Posterior cingulate gyrus (tissue), 11 donors: ENCODE data around the gene TLR1.
"Not testable (repeated sequence)": the region's sequence is repeated elsewhere in the genome, so short reads cannot be mapped to it uniquely, and the experiment has no call there.

ENCODE experiments used
- DNase-seq, 10 donors: peaks; one replicate each; pipeline versions ENCODE4 v3.0.0 to v3.0.0-alpha.2; 2020 to 2021; ENCODE audit warnings: mixed read lengths in 3 of 10
- intact Hi-C: fragments of 100-400 bp; cut with DNase I; formaldehyde crosslinking; loops from one replicate; pipeline ENCODE4 v1.15.1; 2023

The TLR1 gene

GRCh38 chr4:38811297-38811696 lies 6.7 kb upstream of the TLR1 start:
- intact Hi-C loops: no loop called here
- DNase-seq: no peak

DNA sequence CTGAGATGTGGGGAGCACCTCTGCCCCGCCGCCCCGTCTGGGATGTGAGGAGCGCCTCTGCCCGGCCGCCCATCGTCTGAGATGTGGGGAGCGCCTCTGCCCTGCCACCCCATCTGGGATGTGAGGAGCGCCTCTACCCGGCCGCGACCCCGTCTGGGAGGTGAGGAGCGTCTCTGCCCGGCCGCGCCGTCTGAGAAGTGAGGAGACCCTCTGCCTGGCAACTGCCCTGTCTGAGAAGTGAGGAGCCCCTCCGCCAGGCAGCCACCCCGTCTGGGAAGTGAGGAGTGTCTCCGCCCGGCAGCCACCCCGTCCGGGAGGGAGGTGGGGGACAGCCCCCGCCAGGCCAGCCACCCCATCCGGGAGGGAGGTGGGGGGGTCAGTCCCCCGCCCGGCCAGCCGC lies 2.9 kb upstream of the TLR1 start:
- DNase-seq, intact Hi-C loops: not testable (repeated sequence)

DNA sequence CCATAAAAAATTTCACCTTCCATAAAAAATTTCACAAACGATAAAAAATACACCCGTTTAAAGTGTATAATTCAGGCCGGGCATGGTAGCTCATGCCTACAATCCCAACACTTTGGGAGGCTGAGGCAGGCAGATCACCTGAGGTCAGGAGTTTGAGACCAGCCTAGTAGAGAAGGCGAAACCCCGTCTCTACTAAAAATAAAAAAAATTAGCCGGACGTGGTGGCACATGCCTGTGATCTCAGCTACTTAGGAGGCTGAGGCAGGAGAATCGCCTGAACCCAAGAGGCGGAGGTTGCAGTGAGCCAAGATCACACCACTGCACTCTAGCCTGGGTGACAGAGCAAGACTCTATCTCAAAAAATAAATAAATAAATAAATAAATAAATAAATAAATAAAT lies 1.7 kb upstream of the TLR1 start:
- DNase-seq, intact Hi-C loops: not testable (repeated sequence)

DNA sequence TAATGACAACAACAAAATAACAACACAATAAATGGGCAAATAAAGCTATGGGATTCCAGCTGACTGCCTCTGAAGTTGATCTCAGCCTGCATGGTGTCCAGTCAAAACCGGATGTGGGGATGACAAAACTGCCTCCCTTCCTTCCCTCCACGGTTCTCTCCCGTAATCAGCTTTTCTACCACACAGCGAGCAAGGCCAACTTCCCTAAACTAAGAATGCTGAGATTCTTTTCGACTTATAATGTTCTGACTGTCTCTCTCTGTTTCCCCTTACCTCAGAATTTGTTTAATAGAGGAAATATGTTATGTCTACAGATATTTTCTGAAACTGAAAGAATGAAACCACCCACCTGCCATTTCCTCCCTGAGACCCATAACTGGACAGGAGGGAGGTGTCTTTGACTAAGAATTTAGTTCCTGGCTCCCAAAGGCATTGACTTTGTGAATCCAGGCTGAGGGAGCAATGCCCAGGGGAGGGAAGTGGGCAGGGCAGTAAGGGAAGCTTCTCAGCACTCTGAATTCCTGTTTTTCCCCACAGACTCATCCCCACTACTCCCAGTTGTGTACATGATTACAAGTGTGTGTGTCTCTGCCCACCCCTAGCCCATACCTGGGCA lies 1.0 kb upstream of the TLR1 start:
- peak in 1 of 10 donors; percentile 24 for DNase-seq
- intact Hi-C loops: no loop called here

DNA sequence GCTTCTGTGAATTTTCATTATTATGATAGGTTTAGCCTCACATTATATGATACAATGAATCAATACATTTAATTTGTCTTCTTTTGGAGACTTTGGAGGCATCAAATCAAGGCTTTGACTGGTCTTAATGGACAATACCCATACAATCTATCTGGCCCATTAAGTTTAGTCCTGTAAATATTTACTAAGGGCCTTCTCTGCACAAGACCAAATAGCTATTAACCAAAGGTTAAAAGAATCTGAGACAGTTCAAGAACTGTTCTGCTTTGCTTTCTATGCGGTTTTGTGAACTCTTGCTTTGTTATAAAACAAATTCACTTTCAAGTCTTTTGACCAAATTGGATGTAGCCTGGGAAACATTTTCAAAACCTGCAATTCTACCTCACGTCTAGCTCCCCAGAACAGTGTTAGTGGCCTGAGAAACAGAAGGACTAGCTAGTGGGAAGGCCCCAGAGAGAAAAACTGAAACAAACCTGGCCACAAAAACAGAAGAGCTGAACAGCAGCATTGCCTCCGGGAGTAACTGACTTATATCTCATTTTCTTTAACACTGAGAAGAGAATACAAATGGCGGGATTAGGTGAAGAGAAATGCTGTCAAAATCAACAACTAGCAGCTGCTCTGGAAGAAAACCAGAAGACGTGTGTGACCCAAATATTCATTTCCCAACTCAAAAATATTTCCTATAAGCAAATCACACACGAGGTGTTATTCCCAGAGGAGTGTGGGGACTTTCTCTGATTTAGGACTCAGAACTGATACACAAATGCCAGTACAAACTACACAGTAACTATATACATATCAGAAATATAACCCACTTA lies 548 bp downstream of the TLR1 start:
- DNase-seq: no peak
- intact Hi-C loops: loop anchor here (5.0 kb wide), 1 partner anchor 742 kb away; no protein-coding TSS in a partner anchor

- DNase-seq: peak in 1 of 10 donors; percentile 77
- intact Hi-C loops: loop anchor here (5.0 kb wide), 1 partner anchor 740 kb away; no protein-coding TSS in a partner anchor
These were observed 1.8 kb downstream of the TLR1 start for GRCh38 chr4:38802561-38803355.

DNA sequence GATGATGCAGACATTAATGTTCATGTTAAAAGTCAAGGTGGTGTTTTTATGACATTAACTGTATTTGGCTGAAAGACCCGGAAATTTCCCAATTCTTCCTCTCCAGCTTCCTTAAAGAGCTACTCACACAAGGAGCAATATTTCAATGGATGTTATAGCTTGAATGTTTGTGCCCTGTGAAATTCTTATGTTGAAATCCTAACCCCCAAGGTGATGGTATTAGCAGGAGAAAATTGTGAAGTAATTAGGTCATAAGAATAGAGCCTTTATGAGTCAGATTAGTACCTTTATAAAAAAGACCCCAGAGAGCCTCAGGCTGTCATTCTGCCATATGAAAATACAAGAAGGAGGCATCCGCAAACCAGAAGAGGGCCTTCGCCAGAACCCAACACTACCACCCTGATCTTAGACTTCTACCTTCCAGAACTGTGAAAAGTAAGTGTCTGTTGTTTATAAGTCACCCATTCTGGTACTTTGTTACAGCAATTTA lies 3.6 kb downstream of the TLR1 start:
- DNase-seq: no peak
- intact Hi-C loops: loop anchor here (5.0 kb wide), 1 partner anchor 739 kb away; no protein-coding TSS in a partner anchor

- intact Hi-C loops: loop anchor here (5.0 kb wide), 1 partner anchor 738 kb away; no protein-coding TSS in a partner anchor
- DNase-seq: no peak
These were observed 4.2 kb downstream of the TLR1 start for GRCh38 chr4:38800366-38800765.

DNA sequence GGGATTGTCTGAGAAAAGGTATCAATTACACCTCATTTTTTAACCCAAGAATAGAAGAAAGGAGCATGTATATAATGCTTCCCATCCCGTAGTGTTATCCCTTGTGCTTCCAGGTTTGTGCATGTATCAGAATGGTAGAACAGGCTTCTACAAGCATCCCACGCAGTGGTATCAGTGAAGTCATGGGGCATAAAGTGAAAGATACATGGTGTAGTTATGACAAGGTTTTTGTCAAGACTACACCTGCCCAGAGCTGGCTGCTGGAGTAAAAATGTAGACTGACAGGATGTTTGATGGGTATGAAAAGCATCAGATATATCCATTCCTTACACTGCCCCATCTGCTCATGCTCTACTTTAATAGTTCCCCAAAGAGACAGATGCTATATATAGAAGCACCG lies 9.5 kb downstream of the TLR1 start:
- intact Hi-C loops: no loop called here
- DNase-seq: no peak

GRCh38 chr4:38794051-38794450 lies 10.5 kb downstream of the TLR1 start:
- intact Hi-C loops: no loop called here
- no peak for DNase-seq

DNA sequence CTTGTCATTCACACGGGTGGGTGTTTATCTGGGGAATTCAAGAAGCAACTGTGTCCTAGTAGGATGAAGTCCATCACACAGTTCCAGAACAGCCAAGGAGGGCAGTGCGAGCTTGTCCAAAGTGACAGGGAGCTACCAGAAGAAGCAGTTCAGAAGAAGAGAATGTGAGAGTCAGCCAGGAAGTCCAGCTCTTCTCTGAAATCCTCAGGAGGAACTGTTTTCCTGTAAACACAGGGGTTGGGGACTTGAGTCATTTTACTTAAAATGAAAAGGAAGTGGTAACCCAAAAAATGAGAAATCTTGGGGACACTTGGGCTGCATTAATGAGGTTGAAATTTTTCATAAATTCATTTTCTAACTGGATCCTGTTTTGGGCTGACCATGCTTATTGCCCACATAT lies 13.6 kb downstream of the TLR1 start:
- DNase-seq: no peak
- intact Hi-C loops: no loop called here

GRCh38 chr4:38788317-38788716 lies 16.3 kb downstream of the TLR1 start:
- DNase-seq: no peak
- intact Hi-C loops: no loop called here

GRCh38 chr4:38787693-38788092 lies 16.9 kb downstream of the TLR1 start:
- intact Hi-C loops: no loop called here

DNA sequence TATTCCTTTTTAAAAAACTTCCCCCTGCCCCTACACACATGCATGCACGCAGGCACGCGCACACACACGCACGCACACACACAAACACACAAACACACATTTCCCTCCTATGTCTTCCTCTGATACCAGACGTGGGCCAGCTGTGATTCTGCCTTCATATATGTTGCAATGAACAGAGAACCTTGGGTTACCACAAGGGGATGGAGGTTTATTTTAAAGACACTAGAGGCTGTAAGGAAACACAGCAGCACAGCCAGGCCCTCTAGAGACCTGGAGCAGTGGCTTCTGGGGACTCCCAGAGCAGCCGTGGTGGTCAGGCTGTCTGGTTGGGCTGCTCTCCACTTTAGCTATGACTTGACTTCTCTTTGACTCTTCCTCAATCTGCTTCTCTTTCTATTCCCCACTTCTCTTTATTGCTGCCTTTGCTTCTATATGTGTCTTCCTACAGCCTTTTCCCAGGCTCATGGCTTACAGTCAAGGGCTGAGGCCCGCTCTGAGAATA lies 18.6 kb downstream of the TLR1 start:
- DNase-seq: no peak
- intact Hi-C loops: no loop called here

More at GRCh38 chr4:38787693-38788092, 16.9 kb downstream of the TLR1 start:
- DNase-seq: no peak

- intact Hi-C loops: no loop called here
- DNase-seq: no peak
These were observed 19.4 kb downstream of the TLR1 start for GRCh38 chr4:38785041-38785790.

- no peak for DNase-seq
- intact Hi-C loops: loop anchor here (5.0 kb wide), 1 partner anchor 722 kb away; no protein-coding TSS in a partner anchor
These were observed 20.4 kb downstream of the TLR1 start for GRCh38 chr4:38784141-38784540.

DNA sequence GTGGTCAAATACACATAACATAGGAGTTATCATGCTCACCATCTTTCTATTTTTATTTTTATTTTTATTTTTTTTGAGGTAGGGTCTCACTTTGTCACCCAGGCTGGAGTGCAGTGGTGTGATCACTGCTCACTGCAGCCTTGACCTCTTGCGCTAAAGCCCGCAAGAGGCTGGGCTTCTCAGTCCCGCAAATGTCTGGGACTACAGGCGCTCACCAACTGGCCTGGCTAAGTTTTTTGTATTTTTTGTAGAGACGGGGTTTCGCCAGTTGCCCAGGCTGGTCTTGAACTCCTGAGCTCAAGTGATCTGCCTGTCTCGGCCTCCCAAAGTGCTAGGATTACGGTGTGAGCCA lies 21.5 kb downstream of the TLR1 start:
- intact Hi-C loops: loop anchor here (2.0 to 5.0 kb wide), 2 partner anchors 604 to 721 kb away; no protein-coding TSS in a partner anchor
- DNase-seq: no peak

- intact Hi-C loops: loop anchor here (2.0 to 5.0 kb wide), 2 partner anchors 604 to 720 kb away; no protein-coding TSS in a partner anchor
- DNase-seq: peak in 1 of 10 donors; percentile 34
These were observed 22.0 kb downstream of the TLR1 start, which contains the start of gene TLR10 for GRCh38 chr4:38782452-38783108. Gene TLR10, minus strand, starts transcription at chr4:38782990. Its CDS starts 7,400 bp downstream, at chr4:38775590.

DNA sequence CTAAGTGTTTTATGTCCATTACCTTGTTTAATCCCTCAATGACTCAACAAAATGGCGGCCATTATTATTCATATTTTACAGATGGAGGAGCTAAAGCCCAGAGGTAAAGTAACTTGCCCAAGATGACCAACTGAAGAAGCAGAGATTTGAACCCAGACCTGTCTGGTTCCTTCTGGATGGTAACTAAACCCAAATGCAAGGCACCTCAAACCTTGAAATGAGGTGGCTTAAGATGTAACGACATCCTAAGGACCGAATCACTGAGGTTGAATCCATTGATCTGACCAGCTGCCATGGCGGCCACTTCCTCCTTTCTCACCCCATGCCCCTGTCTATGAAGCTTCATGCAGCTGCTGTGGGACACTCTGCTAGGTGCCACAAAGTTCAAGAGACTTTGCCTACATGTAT lies 22.7 kb downstream of the TLR1 start:
- intact Hi-C loops: loop anchor here (2.0 to 5.0 kb wide), 2 partner anchors 603 to 720 kb away; no protein-coding TSS in a partner anchor
- DNase-seq: no peak
